ENCODE data around the gene LINC00237. TPM values are rescaled to one million over a fixed set of nuclear protein-coding genes. Genes with fewer than 3 reads are reported as not detected.

Gene LINC00237
- total and polyA plus RNA-seq, 2 of the 8 experiments (the other 6 are each of a cell fraction or from before 2014, with no cell fraction given) = 0.28 to 1.4 TPM

DNA sequence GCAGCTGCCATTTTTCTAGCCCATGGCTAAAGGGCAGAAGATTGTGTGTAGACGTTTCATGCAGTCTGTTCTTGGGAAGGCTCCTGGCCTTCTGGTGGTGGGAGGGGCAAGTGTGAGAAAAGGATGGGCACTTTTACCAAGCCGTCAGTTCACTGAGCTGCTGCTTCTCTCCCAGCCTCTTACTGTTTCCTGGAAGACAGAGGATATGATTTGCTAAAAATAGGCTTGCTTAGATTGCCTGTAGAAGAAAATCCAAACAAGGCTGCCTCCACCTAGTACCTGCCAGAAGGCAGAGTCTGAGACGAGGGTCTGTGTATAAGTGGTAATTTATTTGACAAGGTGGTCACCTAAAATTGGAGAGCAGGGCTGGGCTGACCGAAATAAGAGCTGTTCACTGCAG, 27.2 kb upstream of the LINC00237 start (continued):
- TF ChIP-seq, protein P1, sequence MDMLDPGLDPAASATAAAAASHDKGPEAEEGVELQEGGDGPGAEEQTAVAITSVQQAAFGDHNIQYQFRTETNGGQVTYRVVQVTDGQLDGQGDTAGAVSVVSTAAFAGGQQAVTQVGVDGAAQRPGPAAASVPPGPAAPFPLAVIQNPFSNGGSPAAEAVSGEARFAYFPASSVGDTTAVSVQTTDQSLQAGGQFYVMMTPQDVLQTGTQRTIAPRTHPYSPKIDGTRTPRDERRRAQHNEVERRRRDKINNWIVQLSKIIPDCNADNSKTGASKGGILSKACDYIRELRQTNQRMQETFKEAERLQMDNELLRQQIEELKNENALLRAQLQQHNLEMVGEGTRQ (IDR thresholded peaks at IDR 0.05; ENCODE audit: low read length) = no peak
